Activated CD8-positive, alpha-beta memory T cell treated with anti-CD3 and anti-CD28 coated beads, Interleukin-2, amount 50 U/mL, for 24 hours (primary cell): ENCODE measurements around the gene PIK3R3.
"Not testable (repeated sequence)": the region's sequence is repeated elsewhere in the genome, so short reads cannot be mapped to it uniquely, and the experiment has no call there.

Experiments
- DNase-seq: peaks from one replicate; pipeline ENCODE4 v3.0.0-alpha.2; 2020; ENCODE audit errors: extremely low read depth

PIK3R3 gene

GRCh38 chr1:46102769-46103476 lies 29.5 kb downstream of the PIK3R3 start:
- DNase-seq, result no peak

DNA sequence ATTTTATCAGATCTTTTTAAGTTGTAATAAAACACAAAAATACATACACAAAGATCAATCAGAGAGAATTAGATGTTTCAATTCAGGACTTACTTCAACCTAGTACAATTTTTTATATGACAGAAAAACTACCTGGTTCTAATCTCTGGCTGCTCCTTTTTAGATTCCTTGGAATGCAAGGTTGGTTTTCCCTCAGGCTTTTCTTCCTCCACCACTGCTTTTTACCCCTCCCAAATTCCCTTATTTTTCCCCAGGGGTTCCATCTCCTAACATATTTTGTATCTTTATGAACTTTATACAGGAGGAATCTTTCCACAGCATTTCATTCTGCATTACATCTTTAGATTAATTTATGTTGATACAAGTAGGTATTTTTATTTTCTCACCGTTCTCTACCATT lies 33.2 kb downstream of the PIK3R3 start:
- DNase-seq, result no peak

DNA sequence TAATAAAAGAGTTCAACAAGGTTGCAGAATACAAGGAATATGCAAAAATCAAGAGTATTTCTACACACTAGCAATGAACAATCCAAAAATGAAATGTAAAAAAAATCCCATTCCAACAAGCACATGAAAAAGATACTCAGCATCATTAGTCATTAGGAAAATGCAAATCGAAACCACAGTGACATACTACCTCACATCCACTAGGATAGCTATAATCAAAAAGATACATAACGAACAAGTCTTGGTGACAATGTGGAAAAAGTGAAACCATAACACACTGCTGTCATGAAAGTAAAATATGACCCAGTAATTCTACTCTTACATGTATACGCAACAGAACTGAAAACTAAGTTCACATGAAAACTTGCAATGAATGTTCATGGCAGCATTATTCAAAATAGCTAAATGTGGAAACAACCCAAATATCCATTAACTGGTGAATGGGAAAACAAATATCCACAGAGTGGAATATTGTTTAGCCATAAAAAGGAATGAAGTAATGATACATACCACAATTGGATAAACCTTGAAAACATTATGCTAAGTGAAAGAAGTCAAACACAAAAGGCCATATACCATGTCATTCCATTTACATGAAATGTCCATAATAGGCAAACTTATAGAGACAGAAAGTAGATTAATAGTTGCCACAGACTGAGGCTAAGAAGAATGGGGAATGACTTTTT lies 34.3 kb downstream of the PIK3R3 start:
- no peak for DNase-seq

DNA sequence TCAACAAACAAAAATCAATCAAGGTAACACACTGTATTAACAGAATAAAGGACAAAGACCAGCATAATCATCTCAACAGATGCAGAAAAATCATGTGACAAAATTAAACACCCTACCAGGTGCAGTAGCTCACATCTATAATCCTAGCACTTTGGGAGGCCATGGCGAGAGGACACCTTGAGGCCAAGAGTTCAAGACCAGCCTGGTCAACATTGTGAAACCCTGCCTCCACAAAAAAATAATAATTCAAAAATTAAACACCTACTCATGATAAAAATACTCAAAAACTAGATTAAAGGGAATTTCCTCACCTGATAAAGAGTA lies 35.3 kb downstream of the PIK3R3 start:
- DNase-seq, result no peak

GRCh38 chr1:46096269-46097148 lies 35.9 kb downstream of the PIK3R3 start:
- no peak for DNase-seq

DNA sequence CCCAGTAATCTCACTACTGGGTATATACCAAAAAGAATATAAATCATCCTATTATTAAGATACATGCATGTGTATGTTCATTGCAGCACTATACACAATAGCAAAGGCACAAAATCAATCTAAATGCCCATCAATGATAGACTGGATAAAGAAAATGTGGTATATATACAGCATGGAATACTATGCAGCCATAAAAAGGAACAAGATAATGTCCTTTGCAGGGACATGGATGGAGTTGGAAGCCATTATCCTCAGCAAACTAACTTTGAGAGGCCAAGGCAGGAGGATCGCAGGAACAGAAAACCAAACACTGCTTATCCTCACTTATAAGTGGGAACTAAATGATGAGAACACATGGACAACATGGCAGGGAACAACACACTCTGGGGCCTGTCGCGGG lies 37.3 kb downstream of the PIK3R3 start:
- not testable (repeated sequence) for DNase-seq

DNA sequence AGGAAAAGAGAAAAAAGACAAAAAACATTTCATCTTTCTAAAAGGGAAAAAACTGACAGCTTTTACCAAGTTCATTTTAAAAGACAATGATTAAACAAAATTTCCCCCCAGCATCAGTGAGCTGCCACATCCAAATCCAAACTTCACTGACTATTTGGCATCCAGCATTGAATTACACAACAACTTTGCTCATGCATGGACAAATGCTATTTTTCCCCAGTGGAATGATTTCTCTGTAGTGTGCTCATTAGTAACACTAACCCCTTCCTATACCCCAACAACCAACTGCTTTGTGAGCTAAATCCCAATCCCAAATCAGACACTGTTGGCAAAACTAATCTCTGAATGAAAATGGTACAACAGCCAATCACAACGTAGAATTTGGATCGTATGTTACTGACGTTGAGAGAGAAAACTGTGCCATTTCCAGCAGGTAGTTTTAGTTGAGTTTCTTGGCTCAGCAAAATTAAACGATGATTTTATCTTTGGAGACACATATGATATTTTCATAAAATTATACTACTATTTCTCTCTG lies 37.9 kb downstream of the PIK3R3 start:
- no peak for DNase-seq

GRCh38 chr1:46093832-46094231 lies 38.6 kb downstream of the PIK3R3 start:
- not testable (repeated sequence) for DNase-seq

GRCh38 chr1:46087891-46088290 lies 44.5 kb downstream of the PIK3R3 start:
- no peak for DNase-seq

DNA sequence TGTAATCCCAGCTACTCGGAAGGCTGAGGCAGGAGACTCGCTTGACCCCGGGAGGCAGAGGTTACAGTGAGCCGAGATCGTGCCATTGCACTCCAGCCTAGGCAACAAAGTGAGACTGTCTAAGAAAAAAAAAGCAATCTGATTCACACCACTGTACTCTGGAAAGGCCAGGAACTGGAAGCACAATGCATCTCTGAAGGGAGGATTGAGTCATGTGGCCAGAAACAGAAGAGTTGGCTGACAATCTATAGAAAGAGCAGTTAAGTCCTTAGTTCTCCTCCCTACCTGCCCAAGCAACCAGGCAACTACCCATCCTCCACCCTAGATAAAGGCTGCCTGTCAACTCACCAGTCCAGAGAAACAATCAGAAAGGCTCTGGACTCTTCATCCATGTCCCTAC lies 45.9 kb downstream of the PIK3R3 start:
- DNase-seq, result no peak

GRCh38 chr1:46084553-46085451 lies 47.6 kb downstream of the PIK3R3 start:
- no peak for DNase-seq

DNA sequence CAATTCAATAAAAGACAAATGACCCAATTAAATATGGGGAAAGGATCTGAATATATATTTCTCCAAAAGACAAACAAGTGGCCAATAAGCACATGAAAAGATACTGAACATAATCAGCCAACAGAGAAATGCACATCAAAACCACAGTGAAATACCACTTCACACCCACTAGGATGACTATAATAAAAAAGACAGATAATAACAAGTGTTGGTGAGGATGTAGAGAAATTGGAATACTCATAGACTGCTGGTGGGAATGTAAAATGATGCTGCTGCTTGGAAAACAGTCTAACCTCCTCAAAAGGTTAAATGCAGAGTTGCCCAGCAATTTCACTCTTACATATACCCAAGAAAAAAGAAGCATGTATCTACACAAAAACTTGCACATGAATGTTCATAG lies 48.9 kb downstream of the PIK3R3 start:
- no peak for DNase-seq

DNA sequence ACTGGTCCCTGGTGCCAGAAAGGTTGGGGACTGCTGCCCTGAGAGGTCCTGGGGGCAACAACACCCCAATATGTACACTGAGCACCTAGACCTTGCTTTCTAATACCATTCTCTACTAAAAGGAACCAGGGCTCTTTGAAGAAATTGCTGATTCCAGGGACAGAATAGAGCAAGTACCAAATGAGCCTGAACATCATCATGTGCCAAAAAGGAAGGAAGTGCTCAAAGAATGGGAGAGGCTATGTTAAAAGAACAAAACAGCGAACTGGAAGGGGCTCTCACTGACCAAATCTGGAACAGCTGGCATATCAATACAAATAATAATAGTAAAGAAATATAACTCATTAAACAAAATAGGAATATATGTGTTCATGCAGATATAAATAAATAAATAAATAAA lies 50.8 kb downstream of the PIK3R3 start:
- no peak for DNase-seq

DNA sequence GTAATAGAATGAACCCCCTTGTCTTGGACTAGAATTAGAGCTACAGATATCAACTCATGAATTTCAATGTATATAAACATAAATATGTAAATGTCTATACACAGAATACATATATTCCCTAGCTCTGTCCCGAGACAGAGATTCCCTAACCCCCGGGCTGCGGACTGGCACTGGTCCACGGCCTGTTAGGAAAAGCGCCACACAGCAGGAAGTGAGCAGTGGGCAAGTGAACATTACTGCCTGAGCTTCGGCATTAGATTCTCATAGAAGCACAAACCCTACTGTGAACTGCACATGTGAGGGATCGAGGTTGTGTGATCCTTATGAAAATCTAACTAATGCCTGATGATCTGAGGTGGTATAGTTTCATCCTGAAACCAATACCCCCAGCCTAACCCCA lies 51.2 kb downstream of the PIK3R3 start:
- no peak for DNase-seq

DNA sequence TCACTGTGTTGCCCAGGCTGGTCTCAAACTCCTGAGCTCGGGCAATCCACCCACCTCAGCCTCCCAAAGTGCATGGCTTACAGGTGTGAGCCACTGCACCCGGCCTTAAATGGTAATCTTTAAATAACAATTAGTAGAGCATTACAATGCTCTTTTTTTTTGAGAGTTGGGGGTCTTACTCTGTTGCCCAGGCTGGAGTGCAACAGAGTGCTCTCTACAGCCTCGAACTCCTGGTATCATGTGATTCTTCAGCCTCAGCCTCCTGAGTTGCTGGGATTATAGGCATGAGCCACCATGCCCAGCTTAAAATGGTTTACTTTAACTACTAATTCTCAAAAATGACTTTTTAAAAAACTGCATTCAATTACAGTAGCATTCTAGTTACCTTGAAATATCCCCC lies 52.2 kb downstream of the PIK3R3 start:
- no peak for DNase-seq

DNA sequence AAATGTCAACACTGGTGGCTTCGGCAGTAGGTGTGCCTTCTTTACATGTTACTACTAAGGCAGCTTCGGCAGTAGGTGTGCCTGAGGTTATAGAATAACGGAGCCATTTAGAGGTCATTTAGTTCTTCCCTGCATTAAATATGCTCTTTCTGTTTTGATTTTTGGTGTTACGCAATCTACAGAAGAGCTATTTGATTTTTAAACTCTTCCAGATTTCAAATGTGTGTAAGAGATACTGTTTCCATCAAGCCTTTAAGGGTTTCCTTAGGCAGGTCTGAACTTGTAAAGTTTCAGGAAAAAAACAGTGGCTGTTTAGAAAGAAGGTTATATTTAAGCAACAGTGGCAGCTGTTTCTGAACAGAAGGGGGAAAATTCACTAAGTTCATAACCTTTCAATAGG lies 54.8 kb downstream of the PIK3R3 start:
- DNase-seq, result no peak

GRCh38 chr1:46076343-46076742 lies 56.1 kb downstream of the PIK3R3 start:
- DNase-seq, result no peak

DNA sequence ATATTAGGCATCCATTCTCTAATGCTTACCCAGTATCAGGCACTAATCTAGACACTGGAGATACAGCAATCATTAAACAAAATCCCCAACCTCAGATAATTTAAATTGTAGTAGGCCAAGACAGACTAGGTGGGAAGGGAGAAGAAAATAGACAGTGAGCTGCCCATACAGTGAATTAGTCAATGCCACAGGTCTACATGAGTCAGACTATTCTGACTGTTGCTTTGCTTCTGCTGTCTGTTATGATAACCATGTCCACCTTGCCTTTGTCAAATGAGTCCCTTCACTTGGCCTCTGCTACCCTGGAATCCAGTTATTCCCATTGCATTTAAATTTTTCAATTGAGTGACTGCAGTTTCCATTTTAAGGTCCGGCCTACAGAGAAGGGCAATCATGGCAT lies 59.5 kb downstream of the PIK3R3 start:
- no peak for DNase-seq

- no peak for DNase-seq
These were observed 62.1 kb downstream of the PIK3R3 start for GRCh38 chr1:46070164-46070814.

DNA sequence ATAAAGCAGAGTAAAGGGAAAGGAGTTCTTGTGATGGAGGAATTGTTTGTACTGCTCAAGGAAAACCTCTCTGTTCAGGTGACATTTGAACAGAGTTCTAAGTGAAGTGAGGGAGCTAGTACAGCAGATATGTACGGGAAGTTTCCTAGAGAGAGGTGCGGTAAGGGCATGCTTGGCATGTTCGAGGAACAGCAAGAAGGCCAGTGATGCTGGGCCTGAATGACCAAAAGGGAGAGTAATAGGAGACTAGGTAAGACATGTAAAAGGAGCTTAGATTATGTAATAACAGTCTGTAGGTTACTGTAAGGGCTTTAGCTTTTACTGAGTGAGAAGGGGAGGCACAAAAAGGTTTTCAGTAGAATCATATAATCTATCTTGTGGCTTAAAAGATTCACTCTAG lies 63.9 kb downstream of the PIK3R3 start:
- no peak for DNase-seq

DNA sequence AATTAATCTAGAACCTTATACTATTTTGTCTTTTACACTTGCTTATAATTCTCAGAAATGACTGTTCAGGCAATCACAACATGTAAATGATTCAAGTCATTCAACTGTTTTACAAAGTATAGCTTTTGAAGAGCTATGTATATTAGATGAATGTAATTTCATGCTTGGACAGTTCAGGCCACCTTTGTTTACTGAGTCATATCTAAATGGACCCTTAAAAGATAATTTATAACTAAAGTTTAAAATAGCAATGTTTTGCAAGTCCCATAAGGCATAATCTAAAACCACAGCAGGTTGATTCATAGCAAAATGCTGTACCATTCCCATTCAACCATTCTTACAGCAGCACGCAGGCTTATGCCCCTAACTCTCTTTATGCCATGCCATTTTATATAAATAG lies 64.8 kb downstream of the PIK3R3 start:
- no peak for DNase-seq
